Measurements from ENCODE around the gene RAB2B. TPM values are rescaled to one million over a fixed set of nuclear protein-coding genes. Genes with fewer than 3 reads are reported as not detected.

RAB2B gene
- total RNA-seq, 6 donors from 2014 or later, result 13.1 to 40.2 (median 33.0) TPM

DNA sequence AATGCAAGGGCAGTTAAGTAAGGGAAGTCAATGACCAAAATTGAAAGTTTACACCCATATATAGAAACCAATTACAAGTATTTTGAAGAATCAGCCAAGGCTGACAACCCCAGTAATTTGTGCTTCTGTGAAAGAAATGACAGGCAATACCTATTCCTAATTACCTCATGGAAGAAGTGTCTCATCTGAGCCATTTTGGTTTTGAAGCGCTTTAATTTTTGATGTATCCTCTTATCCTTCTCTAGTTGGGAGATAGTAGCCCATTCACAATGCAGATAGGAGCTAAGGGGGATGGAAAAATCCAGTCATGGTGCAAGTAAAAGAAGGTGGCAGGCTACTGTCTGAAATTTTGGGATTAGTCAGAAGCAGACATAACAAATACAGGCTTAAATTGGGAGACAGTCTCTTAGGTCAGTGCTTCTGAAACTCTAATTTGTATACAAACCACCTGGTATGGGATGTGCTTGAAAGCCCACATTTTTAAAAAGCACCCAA, 62.6 kb downstream of the RAB2B start:
- Histone ChIP-seq H3K27ac (no peak overlapping the region), H3K9me3 (no peaks in the 10 kb centered on the region), H3K27me3 (no peaks in the 10 kb centered on the region), H3K36me3 (peaks cover 42 to 97% (median 78%) of the 10 kb centered on the region in 4 donors), H3K4me3 (no peak overlapping the region), H3K4me1 (no peaks in the 10 kb centered on the region)
- ATAC-seq (ENCODE audit: low FRiP score in 2 of 2) (no peak), DNase-seq (no peak)
- TF ChIP-seq POLR2AphosphoS5 (IDR thresholded peaks at IDR 0.05), result no peak
- no peak for TF ChIP-seq EP300 (IDR thresholded peaks at IDR 0.05)
- no peak for TF ChIP-seq POLR2A (IDR thresholded peaks at IDR 0.05)
- TF ChIP-seq, protein P1, sequence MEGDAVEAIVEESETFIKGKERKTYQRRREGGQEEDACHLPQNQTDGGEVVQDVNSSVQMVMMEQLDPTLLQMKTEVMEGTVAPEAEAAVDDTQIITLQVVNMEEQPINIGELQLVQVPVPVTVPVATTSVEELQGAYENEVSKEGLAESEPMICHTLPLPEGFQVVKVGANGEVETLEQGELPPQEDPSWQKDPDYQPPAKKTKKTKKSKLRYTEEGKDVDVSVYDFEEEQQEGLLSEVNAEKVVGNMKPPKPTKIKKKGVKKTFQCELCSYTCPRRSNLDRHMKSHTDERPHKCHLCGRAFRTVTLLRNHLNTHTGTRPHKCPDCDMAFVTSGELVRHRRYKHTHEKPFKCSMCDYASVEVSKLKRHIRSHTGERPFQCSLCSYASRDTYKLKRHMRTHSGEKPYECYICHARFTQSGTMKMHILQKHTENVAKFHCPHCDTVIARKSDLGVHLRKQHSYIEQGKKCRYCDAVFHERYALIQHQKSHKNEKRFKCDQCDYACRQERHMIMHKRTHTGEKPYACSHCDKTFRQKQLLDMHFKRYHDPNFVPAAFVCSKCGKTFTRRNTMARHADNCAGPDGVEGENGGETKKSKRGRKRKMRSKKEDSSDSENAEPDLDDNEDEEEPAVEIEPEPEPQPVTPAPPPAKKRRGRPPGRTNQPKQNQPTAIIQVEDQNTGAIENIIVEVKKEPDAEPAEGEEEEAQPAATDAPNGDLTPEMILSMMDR (IDR thresholded peaks at IDR 0.05), result no peak
- WGBS, 2 donors, result 94 to 96% methylated on average over 1 of the region's 1 CpG

Small RNAs within 50 kb of the gene (small RNA-seq; reads per million reads assigned to genes)
- 0 reads per million in 4 donors for gene RN7SL650P

Other genes with a start within 250 kb of the RAB2B start
- gene HNRNPC, start 207.5 kb downstream of the RAB2B start, total RNA-seq, result 100 to 1,000 TPM; 119 to 390 (median 293) TPM
- gene RPGRIP1, start 196.9 kb downstream of the RAB2B start, total RNA-seq, result 1 to 10 TPM in 1 of 6 donors, under 1 TPM in 4, not detected in 1; 0.15 to 1.0 (median 0.34) TPM
- 10 to 100 TPM; 20.1 to 52.0 (median 47.3) TPM for gene SUPT16H, start 92.9 kb downstream of the RAB2B start, total RNA-seq
- gene CHD8, start 20.8 kb downstream of the RAB2B start, total RNA-seq, result 10 to 100 TPM; 42.2 to 96.4 (median 67.5) TPM
- gene TOX4, start 236 bp upstream of the RAB2B start, total RNA-seq, result 10 to 100 TPM; 29.0 to 71.6 (median 62.0) TPM
- 100 to 1,000 TPM in 1 of 6 donors, 10 to 100 TPM in 5; 41.7 to 126 (median 47.7) TPM for gene METTL3, start 34.4 kb upstream of the RAB2B start, total RNA-seq
- gene SALL2, start 49.4 kb upstream of the RAB2B start, total RNA-seq, result 10 to 100 TPM in 2 of 6 donors, 1 to 10 TPM in 4; 5.5 to 12.2 (median 8.0) TPM
- gene OR10G3, start 103.1 kb upstream of the RAB2B start, total RNA-seq, result not detected
- gene OR10G2, start 158.0 kb upstream of the RAB2B start, total RNA-seq, result not detected
- not detected for gene OR4E2, start 176.9 kb upstream of the RAB2B start, total RNA-seq
- not detected for gene OR4E1, start 196.9 kb upstream of the RAB2B start, total RNA-seq

All from upper lobe of left lung (tissue), 6 donors.